Measurements from ENCODE around the gene TNK2. TPM values are rescaled to one million over a fixed set of nuclear protein-coding genes. Genes with fewer than 3 reads are reported as not detected.

TNK2 gene
- total RNA-seq, 4 donors from 2014 or later = 40.5 to 54.0 (median 49.3) TPM

DNA sequence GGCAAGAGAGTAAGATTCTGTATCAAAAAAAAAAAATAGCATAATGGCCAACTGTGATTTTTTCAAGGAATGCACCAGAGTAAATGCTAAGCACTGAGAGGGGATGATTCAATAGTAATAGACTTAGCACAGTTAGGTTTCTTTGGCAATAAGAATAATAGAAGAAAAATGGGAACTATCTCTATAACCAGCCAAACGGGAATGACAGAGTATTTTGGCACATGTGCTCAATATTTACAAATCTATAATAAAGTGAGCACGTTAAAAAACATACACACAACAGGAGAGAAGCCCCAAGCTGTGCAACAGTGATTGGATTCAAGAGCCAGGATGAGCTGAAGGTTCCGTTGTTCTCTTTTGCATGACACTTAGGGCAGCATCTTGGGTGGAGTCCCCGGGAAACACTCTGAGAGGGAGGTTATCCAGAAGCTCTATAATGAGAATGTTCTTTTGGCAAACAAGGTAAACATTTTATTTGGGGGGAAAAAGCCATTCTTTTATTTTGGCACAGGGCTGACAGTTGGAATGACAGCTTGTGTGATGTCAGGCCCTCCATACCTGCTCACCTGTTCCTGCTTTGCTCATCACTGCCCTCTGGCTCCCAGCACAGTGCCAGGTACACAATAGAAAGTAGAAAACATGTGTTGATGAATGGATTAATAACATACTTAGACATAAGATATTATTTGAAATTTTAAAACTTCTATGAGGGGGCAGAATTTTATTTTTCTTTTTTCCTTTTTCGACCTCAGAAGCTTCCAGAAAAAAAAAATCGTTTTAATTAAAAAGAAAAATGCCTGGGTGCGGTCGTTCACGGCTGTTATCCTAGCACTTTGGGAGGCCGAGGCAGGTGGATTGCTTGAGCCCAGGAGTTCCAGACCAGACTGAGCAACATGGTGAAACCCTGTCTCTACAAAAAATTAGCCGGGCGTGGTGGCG is 52.6 kb downstream of the TNK2 start:
- Histone ChIP-seq H3K36me3 (no peaks in the 10 kb centered on the region), H3K27ac (no peak overlapping the region), H3K9me3 (no peaks in the 10 kb centered on the region), H3K4me3 (no peak overlapping the region), H3K4me1 (peaks cover 17 to 22% of the 10 kb centered on the region in 2 donors), H3K27me3 (no peaks in the 10 kb centered on the region)
- ATAC-seq (no peak), DNase-seq (no peak)
- intact Hi-C loops (cut with DNase I; ENCODE audit: low total_unique reads) (loop anchor here (10.0 kb wide), 1 partner anchor 581 kb away; the partner anchor contains the start of gene XXYLT1), in situ Hi-C loops (cut with MboI; ENCODE audit: low sequenced_read_pairs in 4 of 4) (loop anchor here in 2 of 4 donors (5.0 to 10.0 kb wide), 2 partner anchors 37 to 59 kb away; no protein-coding TSS in a partner anchor)
- TF ChIP-seq, protein P1, sequence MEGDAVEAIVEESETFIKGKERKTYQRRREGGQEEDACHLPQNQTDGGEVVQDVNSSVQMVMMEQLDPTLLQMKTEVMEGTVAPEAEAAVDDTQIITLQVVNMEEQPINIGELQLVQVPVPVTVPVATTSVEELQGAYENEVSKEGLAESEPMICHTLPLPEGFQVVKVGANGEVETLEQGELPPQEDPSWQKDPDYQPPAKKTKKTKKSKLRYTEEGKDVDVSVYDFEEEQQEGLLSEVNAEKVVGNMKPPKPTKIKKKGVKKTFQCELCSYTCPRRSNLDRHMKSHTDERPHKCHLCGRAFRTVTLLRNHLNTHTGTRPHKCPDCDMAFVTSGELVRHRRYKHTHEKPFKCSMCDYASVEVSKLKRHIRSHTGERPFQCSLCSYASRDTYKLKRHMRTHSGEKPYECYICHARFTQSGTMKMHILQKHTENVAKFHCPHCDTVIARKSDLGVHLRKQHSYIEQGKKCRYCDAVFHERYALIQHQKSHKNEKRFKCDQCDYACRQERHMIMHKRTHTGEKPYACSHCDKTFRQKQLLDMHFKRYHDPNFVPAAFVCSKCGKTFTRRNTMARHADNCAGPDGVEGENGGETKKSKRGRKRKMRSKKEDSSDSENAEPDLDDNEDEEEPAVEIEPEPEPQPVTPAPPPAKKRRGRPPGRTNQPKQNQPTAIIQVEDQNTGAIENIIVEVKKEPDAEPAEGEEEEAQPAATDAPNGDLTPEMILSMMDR (IDR thresholded peaks at IDR 0.05 in 4 of 5, conservative IDR thresholded peaks at IDR 0.05 in 1 of 5) = no peak
- TF ChIP-seq POLR2A (IDR thresholded peaks at IDR 0.05) = no peak

DNA sequence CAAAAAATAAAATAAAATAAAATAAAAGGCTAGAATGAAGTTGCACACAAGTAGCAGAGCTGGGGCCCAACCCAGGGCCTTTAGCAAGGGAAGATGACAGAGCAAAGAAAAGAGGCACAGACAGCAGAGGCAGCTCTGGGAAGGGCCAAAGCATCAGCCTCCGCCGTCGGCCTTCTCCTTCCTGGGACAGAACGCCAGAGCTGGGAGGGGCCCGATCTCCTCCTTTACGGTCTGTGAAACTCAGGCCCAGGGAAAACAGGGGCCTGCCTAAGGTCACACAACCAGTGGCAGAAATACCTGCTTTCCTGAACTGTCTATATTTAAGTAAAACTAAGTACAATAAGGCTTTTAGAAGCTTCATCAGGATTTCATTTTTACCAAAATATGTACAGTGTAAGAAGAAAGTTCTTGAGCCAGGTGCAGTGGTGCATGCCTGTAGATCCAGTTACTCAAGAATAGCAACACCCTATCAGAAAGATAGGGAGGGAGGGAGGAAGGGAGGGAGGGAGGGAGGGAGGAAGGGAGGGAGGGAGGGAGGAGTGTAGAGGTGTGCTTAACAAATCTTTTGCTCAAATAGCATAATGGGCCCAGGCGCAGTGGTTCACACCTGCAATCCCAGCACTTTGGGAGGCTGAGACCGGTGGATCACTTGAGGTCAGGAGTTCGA is 53.6 kb downstream of the TNK2 start:
- no peak for DNase-seq
- H3K4me3 ChIP-seq = no peak overlapping the region
- intact Hi-C loops (cut with DNase I; ENCODE audit: low total_unique reads) = loop anchor here (5.0 to 10.0 kb wide), 2 partner anchors 312 to 580 kb away; partner anchors contain the start of genes PPP1R2 and XXYLT1
- no peak overlapping the region for H3K27ac ChIP-seq
- TF ChIP-seq POLR2A (IDR thresholded peaks at IDR 0.05) = no peak
- TF ChIP-seq, protein P1 (IDR thresholded peaks at IDR 0.05 in 4 of 5, conservative IDR thresholded peaks at IDR 0.05 in 1 of 5) = no peak
- no peaks in the 10 kb centered on the region for H3K27me3 ChIP-seq
- peaks cover 17 to 22% of the 10 kb centered on the region in 2 donors for H3K4me1 ChIP-seq
- ATAC-seq = no peak
- no peaks in the 10 kb centered on the region for H3K36me3 ChIP-seq
- no peaks in the 10 kb centered on the region for H3K9me3 ChIP-seq
- in situ Hi-C loops (cut with MboI; ENCODE audit: low sequenced_read_pairs in 4 of 4) = loop anchor here in 2 of 4 donors (5.0 to 10.0 kb wide), 2 partner anchors 38 to 60 kb away; no protein-coding TSS in a partner anchor

DNA sequence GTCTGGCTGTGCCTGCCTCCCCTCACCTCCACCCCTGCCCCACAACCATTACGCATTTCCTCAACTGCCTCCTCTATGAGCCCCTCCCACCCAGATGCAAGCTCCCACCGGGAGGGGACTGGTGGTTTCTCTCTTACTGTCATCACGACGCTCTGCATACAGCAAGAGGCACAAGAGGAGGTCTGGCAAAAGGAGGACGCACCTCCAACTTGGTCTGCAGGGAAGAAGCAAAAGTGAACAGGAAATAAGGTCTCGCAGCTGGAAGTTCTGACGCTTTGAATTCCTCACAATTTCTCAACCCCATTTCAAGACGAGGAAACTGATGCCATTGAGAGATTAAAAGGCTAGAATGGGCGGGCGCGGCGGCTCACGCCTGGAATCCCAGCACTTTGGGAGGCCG is 54.4 kb downstream of the TNK2 start:
- no peak for ATAC-seq
- TF ChIP-seq POLR2A (IDR thresholded peaks at IDR 0.05) = no peak
- TF ChIP-seq, protein P1 (IDR thresholded peaks at IDR 0.05 in 4 of 5, conservative IDR thresholded peaks at IDR 0.05 in 1 of 5) = no peak
- Histone ChIP-seq H3K9me3 (no peaks in the 10 kb centered on the region), H3K36me3 (no peaks in the 10 kb centered on the region), H3K4me1 (peaks cover 17 to 22% of the 10 kb centered on the region in 2 donors), H3K27me3 (no peaks in the 10 kb centered on the region), H3K27ac (no peak overlapping the region), H3K4me3 (no peak overlapping the region)
- DNase-seq = no peak
- in situ Hi-C loops (cut with MboI; ENCODE audit: low sequenced_read_pairs in 4 of 4) = loop anchor here in 2 of 4 donors (10.0 kb wide), 1 partner anchor 61 kb away; no protein-coding TSS in a partner anchor
- intact Hi-C loops (cut with DNase I; ENCODE audit: low total_unique reads) = loop anchor here (5.0 to 10.0 kb wide), 2 partner anchors 312 to 579 kb away; partner anchors contain the start of genes PPP1R2 and XXYLT1

DNA sequence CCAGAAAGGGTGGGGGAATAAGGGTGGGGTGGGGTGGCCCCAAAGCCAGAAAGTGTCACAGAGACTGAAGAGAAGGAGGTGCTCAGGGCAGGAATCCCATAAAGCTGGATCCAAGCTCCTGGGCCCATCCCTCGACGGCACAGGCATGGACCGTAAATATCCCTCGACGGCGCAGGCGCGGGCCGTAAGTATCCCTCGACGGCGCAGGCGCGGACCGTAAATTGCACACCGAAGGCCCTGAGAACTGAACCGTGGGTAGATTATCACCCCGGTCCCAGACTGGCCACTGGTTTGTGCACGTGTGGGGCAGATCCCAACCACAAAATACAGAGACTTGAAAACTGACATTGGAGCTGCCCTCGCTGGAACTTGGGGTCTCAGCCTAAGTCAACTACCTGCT is 55.3 kb downstream of the TNK2 start:
- no peaks in the 10 kb centered on the region for H3K27me3 ChIP-seq

More for the DNA sequence above, 55.3 kb downstream of the TNK2 start:
- intact Hi-C loops (cut with DNase I; ENCODE audit: low total_unique reads) = loop anchor here (5.0 to 10.0 kb wide), 2 partner anchors 311 to 578 kb away; partner anchors contain the start of genes PPP1R2 and XXYLT1
- Histone ChIP-seq H3K4me3 (no peak overlapping the region), H3K36me3 (no peaks in the 10 kb centered on the region), H3K27ac (peak overlapping the region; percentile 48 to 73 (median 59)), H3K9me3 (no peaks in the 10 kb centered on the region), H3K4me1 (peaks cover 17 to 22% of the 10 kb centered on the region in 2 donors)
- DNase-seq (no peak), ATAC-seq (no peak)
- in situ Hi-C loops (cut with MboI; ENCODE audit: low sequenced_read_pairs in 4 of 4) = loop anchor here in 2 of 4 donors (10.0 kb wide), 1 partner anchor 62 kb away; no protein-coding TSS in a partner anchor
- no peak for TF ChIP-seq POLR2A (IDR thresholded peaks at IDR 0.05)
- TF ChIP-seq, protein P1 (IDR thresholded peaks at IDR 0.05 in 4 of 5, conservative IDR thresholded peaks at IDR 0.05 in 1 of 5) = no peak

All from gastrocnemius medialis (tissue), 4 donors.